Effector memory CD8-positive, alpha-beta T cell (primary cell): ENCODE data around the gene UBE2H.
"Not testable (repeated sequence)": the region's sequence is repeated elsewhere in the genome, so short reads cannot be mapped to it uniquely, and the experiment has no call there.

Source experiments
- ATAC-seq: fragments of 150-1000 bp; cut with Tn5 transposase; replicated peaks from 2 replicates; pipeline ENCODE4 v1.10.0; 2021; ENCODE audit warnings: mild to moderate bottlenecking, moderate library complexity
- DNase-seq, 3 experiments: peaks; one replicate each; pipeline ENCODE4 v3.0.0; 2021
- H3K27ac Mint-ChIP-seq, 2 donors: one replicate each; pipeline ENCODE4 v1.8.0; 2022; ENCODE audit warnings: mild to moderate bottlenecking in 2 of 2, mixed read lengths in 2 of 2, moderate library complexity in 2 of 2
- H3K27me3 Mint-ChIP-seq, 2 donors: one replicate each; pipeline ENCODE4 v1.8.0; 2022; ENCODE audit warnings: mixed read lengths in 2 of 2
- H3K36me3 Mint-ChIP-seq: one replicate; pipeline ENCODE4 v1.8.0; 2022; ENCODE audit warnings: mild to moderate bottlenecking, moderate library complexity, mixed read lengths; ENCODE audit not compliant: insufficient read depth
- H3K4me1 Mint-ChIP-seq, 2 donors: one replicate each; pipeline ENCODE4 v1.8.0; 2022; ENCODE audit warnings: low read depth in 2 of 2, mixed read lengths in 2 of 2
- H3K4me3 Mint-ChIP-seq, 2 donors: one replicate each; pipeline ENCODE4 v1.8.0; 2022; ENCODE audit warnings: mild to moderate bottlenecking in 2 of 2, mixed read lengths in 2 of 2, moderate library complexity in 2 of 2
- H3K9me3 Mint-ChIP-seq, 2 donors: one replicate each; pipeline ENCODE4 v1.8.0; 2022; ENCODE audit warnings: mixed read lengths in 2 of 2
- total RNA-seq, 9 experiments: gene quantifications; one replicate each; lab custom pipeline; 2026; lab: John Stamatoyannopoulos, UW

Gene UBE2H
- total RNA-seq: 37.5 to 108 (median 75.5) reads per million in 9 experiments

DNA sequence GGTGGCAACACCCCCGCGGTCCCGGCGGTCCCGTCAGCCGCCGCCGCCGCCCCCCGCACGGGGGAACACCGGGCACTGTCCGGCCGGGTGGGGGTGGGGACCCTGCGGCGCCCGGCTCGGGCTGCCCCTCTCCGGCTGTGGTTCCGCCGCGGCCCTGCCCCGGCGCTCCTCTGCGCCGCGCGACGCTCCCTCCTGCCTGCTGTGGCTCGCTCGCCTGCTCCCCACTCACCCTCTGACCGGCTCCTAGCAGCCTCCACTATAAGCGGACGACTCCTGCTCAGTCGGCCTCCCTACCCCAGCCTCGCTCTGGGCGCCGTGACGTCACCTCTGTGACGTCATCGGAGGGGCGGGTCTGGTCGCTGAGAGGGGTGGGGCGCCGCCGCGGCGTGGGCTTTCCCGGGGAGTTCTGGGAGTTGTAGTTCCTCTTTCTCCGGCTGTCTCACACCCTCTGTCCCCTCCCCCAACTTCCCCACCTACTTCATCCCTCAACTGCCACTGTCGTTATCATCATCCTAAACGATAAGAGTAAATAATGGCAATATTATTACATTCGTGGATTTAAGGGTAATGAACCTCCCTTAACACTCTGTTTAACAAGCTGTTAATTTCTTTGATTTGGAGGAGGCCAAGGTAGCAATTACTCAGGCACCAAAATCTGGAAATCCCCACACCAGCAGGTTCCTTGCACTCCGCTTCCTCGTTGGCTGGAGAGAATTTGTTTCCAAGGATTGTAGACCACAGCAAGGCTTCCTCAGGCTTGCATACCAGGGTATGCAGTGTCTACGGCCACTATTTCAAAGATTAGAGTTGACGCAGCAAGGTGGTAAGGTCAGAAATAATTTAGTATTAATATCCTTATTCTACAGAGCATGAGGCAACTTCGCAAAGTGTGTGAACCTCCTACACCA, at the start of gene UBE2H:
Gene UBE2H, minus strand, starts transcription at position 308 of the 908 bp plus-strand sequence. CDS start 405 bp downstream, outside the sequence.
- Mint-ChIP-seq H3K4me1 (peaks cover 9 to 17% of the 10 kb centered on the region in 2 donors), H3K27me3 (no peaks in the 10 kb centered on the region), H3K9me3 (no peaks in the 10 kb centered on the region), H3K27ac (no peak within 1 kb of the TSS), H3K4me3 (no peak within 1 kb of the TSS), H3K36me3 (peaks cover 12% of the 10 kb centered on the region)
- peak; percentile 83 to 89 (median 88) for DNase-seq
- peak; percentile 80 for ATAC-seq

DNA sequence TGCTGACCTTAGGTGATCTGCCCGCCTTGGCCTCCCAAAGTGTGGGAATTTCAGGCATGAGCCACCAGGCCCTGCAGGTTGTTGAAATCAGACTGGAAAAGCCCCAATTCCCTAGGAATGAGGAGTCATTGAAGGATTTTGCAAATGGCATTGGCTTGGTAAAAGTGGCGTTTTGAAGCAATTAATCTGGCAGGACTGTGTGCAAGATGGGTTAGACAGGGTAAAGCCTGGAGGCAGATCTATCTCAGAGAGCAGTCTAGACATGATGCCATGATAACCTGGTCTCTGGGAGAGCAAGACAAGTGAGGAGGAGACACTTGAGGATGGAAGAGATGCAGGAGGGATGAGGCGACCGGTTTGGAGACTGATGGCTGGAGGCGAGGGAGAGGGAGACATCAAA, 45.7 kb upstream of the UBE2H start:
- no peak for DNase-seq
- no peaks in the 10 kb centered on the region for H3K36me3 Mint-ChIP-seq
- no peak overlapping the region for H3K4me3 Mint-ChIP-seq
- no peaks in the 10 kb centered on the region for H3K27me3 Mint-ChIP-seq
- H3K27ac Mint-ChIP-seq: no peak overlapping the region
- no peak for ATAC-seq
- no peaks in the 10 kb centered on the region for H3K9me3 Mint-ChIP-seq
- H3K4me1 Mint-ChIP-seq: peaks cover 0 to 2% of the 10 kb centered on the region in 2 donors

GRCh38 chr7:129997285-129997684, 44.5 kb upstream of the UBE2H start:
- Mint-ChIP-seq H3K4me1 (peaks cover 0 to 2% of the 10 kb centered on the region in 2 donors), H3K9me3 (no peaks in the 10 kb centered on the region), H3K27me3 (no peaks in the 10 kb centered on the region), H3K4me3 (no peak overlapping the region), H3K27ac (no peak overlapping the region), H3K36me3 (no peaks in the 10 kb centered on the region)
- DNase-seq (no peak), ATAC-seq (no peak)

DNA sequence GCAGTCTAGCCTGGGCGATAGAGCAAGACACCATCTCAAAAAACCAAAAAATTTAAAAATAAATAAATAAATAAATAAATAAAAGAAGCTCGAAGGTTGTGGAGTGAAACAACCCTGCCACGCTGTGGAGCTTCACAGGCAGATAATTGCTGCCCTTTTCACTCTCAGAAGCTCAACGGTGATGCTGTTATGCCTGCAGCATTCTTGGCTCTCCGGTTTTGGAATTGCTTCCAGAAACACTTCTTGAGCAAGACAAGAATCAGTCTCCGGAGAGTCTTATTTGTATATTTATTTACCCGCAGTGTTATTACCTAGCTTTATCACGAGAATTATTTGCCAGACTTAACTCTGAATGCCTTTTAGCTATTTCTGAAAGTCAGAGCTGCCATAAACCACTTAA, 40.5 kb upstream of the UBE2H start:
- no peaks in the 10 kb centered on the region for H3K36me3 Mint-ChIP-seq
- DNase-seq (no peak), ATAC-seq (no peak)
- H3K4me3 Mint-ChIP-seq: no peak overlapping the region
- no peak overlapping the region for H3K27ac Mint-ChIP-seq
- peaks cover 0 to 5% of the 10 kb centered on the region in 2 donors for H3K4me1 Mint-ChIP-seq
- H3K27me3 Mint-ChIP-seq: no peaks in the 10 kb centered on the region
- H3K9me3 Mint-ChIP-seq: no peaks in the 10 kb centered on the region

DNA sequence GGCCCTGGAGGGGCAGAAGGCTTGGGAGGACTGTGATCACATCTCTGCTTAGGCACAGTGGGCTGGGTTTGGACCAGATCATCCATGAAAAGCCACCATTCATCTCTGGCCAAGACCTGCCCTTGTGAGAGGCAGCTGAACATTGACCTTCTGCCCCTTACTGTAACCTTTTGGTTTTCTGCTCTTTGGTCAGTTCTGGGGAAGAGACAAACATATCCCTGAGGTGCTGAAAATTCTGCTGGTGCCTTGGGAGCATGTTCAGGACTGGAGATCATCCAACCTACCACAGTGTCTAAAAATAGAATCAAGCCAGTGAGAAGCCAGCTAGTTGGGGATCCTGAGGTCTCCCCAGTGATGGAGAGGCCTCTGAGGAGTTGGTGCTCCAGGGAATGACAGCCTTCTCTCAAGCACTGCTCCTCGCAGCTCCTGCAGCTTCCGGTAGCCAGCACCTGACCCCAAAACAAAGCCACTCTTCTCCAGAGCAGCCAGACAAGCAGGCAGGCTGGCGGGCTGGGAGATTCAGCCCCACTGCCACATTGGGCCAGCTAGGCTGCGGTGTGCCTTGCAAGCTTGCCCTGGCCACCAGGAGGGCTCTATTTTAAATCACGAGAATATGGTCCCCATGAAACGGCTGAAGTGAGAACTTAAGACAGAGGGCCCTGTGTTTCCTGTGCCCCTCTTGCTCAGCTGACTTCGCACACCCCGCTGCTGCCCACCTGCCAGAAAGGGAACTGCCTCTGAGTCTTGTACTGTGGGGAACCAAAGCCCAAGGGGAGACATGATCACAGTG, 37.8 kb upstream of the UBE2H start:
- peaks cover 0 to 10% of the 10 kb centered on the region in 2 donors for H3K27me3 Mint-ChIP-seq
- H3K9me3 Mint-ChIP-seq: no peaks in the 10 kb centered on the region
- DNase-seq: no peak
- H3K27ac Mint-ChIP-seq: no peak overlapping the region
- no peak overlapping the region for H3K4me3 Mint-ChIP-seq
- ATAC-seq: no peak
- peaks cover 0 to 5% of the 10 kb centered on the region in 2 donors for H3K4me1 Mint-ChIP-seq
- peaks cover 1% of the 10 kb centered on the region for H3K36me3 Mint-ChIP-seq

DNA sequence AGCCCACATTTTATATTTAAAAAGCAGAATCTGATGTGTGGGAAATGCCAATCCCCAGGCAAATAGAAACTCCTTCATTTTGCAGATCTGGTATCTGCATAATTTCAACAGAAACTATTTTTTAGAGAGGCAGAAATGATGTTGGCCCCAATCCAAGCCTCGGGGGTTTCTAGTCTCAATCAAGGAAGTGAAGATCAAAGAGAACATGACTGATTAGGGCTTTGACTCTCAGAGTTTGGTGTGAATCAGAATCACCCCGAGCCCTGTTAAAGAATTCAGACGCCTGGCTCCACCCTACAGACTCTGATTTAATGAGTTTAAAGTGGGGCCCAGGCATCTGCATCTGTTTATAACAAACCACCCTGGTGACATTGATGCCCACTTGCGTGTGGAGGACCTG, 36.7 kb upstream of the UBE2H start:
- Mint-ChIP-seq H3K9me3 (no peaks in the 10 kb centered on the region), H3K4me3 (no peak overlapping the region), H3K27me3 (peaks cover 0 to 10% of the 10 kb centered on the region in 2 donors), H3K4me1 (peaks cover 0 to 5% of the 10 kb centered on the region in 2 donors), H3K36me3 (peaks cover 2% of the 10 kb centered on the region), H3K27ac (peak overlapping the region in 1 of 2 donors; percentile 35)
- peak; percentile 31 for ATAC-seq
- DNase-seq: no peak

DNA sequence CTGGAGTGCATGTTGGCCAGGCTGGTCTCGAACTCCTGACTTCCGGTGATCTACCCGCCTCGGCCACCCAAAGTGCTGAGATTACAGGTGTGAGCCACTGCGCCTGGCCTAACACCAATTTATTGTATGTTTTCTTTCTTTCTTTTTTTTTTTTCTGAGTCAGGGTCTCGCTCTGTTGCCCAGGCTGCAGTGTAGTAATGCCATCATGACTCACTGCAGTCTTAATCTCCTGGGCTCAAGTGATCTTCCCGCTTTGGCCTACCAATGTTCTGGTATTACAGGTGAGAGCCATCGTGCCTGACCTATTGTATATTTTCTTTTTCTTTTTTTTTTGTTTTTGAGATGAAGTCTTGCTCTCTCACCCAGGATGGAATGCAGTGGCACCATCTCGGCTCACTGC, 33.8 kb upstream of the UBE2H start:
- ATAC-seq (no peak), DNase-seq (no peak)
- no peak overlapping the region for H3K27ac Mint-ChIP-seq
- H3K4me1 Mint-ChIP-seq: peaks cover 0 to 5% of the 10 kb centered on the region in 2 donors
- no peaks in the 10 kb centered on the region for H3K9me3 Mint-ChIP-seq
- no peak overlapping the region for H3K4me3 Mint-ChIP-seq
- H3K27me3 Mint-ChIP-seq: peaks cover 19 to 25% of the 10 kb centered on the region in 2 donors
- H3K36me3 Mint-ChIP-seq: peaks cover 2% of the 10 kb centered on the region

DNA sequence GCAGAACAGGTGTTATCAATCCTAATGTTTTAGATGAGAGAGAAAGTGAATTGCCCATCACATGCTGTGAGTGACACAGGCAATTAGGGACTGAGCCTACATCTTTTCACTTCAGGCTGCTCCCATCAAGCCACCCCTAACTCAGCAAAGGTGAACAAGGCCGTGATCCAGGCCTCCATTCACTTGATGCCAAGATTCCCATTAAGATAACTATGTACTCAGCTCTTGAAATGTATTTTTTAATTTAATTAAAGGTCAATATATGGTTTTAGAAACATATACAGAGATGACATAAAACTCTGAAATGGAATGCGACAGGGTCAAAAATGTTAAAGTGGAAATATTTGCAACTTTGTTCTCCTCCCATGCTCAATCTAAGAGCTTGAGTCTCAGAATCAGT, 27.9 kb upstream of the UBE2H start:
- no peak overlapping the region for H3K4me3 Mint-ChIP-seq
- no peak for DNase-seq
- peaks cover 16 to 22% of the 10 kb centered on the region in 2 donors for H3K27me3 Mint-ChIP-seq
- peaks cover 2% of the 10 kb centered on the region for H3K36me3 Mint-ChIP-seq
- H3K9me3 Mint-ChIP-seq: no peaks in the 10 kb centered on the region
- H3K27ac Mint-ChIP-seq: no peak overlapping the region
- peaks cover 0 to 3% of the 10 kb centered on the region in 2 donors for H3K4me1 Mint-ChIP-seq
- ATAC-seq: no peak

DNA sequence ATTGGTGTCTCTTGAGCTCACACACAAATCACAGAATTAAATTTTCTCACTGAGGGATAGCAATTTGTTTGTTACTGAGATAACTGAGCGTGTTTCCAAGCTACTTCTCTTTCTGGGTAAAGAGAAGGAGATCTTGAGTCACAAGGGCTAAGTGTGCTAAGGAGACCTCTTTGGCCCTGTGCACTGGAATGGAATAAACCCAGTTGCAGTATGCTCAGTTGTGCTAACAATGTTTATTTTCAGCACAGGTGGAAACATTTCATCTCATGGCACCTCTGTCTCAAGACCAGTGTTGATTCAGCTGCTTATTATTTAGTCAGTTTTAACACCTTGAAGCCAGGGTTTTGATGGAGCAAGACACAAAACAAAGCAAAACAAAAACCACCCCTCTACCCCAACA, 22.5 kb upstream of the UBE2H start:
- no peak overlapping the region for H3K4me3 Mint-ChIP-seq
- no peaks in the 10 kb centered on the region for H3K27me3 Mint-ChIP-seq
- H3K9me3 Mint-ChIP-seq: no peaks in the 10 kb centered on the region
- H3K36me3 Mint-ChIP-seq: no peaks in the 10 kb centered on the region
- ATAC-seq (no peak), DNase-seq (no peak)
- H3K27ac Mint-ChIP-seq: no peak overlapping the region
- H3K4me1 Mint-ChIP-seq: peaks cover 0 to 3% of the 10 kb centered on the region in 2 donors

DNA sequence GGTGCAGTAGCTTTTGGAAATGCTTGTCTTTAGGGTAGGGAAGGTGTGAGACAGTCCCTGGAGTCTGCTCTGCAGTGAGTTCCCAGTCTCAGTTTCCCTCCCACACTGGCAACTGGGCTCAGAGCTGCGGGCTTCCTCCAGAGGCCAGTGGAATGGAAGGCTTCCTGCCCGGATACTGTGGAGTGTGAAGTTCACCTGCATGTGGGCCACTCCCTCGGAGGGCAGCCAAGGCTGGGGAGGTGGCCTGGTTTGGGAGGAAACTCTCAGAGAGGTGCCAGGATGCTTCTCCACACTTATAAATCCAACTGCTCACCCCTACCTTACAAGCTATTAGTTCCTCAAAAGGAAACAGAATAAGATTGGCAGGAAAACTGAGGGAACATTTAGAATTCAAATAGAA, 18.1 kb upstream of the UBE2H start:
- ATAC-seq (no peak), DNase-seq (no peak)
- no peaks in the 10 kb centered on the region for H3K9me3 Mint-ChIP-seq
- H3K4me3 Mint-ChIP-seq: no peak overlapping the region
- H3K4me1 Mint-ChIP-seq: no peaks in the 10 kb centered on the region
- H3K27ac Mint-ChIP-seq: no peak overlapping the region
- H3K27me3 Mint-ChIP-seq: no peaks in the 10 kb centered on the region
- H3K36me3 Mint-ChIP-seq: peaks cover 6% of the 10 kb centered on the region

DNA sequence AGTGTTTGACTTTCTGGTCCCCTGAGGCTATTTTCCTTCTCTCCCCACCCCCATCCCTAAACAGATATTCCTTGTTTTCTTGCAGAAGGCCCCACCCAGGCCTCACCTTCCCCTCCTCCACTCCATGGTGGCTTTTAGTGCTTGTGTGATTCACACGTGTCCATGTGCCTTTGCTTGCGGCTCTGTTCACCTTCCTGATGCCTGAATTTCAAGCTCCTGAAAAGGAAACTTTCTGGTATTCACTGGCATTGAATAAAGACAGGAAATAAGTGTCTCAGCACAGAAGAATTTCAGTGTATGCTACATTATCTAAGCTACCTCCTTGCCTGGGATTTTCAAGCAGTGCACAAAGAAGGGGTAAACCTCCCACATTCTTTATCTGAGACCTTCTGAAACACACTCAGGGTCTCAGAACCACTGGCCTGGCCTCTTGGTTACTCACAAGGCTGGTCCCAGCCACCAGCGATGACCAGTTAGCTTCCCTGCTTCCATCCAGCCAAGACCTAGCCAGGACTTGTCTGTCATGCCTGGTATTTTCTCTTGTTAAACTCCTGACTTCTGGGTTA, 17.2 kb upstream of the UBE2H start:
- no peak for ATAC-seq
- no peaks in the 10 kb centered on the region for H3K9me3 Mint-ChIP-seq
- H3K4me3 Mint-ChIP-seq: no peak overlapping the region
- no peak for DNase-seq
- H3K27ac Mint-ChIP-seq: peak overlapping the region in 1 of 2 donors; percentile 7
- H3K36me3 Mint-ChIP-seq: peaks cover 6% of the 10 kb centered on the region
- no peaks in the 10 kb centered on the region for H3K27me3 Mint-ChIP-seq
- H3K4me1 Mint-ChIP-seq: no peaks in the 10 kb centered on the region

- Mint-ChIP-seq H3K4me3 (no peak overlapping the region), H3K9me3 (no peaks in the 10 kb centered on the region), H3K27me3 (no peaks in the 10 kb centered on the region), H3K4me1 (no peaks in the 10 kb centered on the region), H3K36me3 (peaks cover 6% of the 10 kb centered on the region), H3K27ac (no peak overlapping the region)
- DNase-seq: no peak
- no peak for ATAC-seq
These were observed 16.0 kb upstream of the UBE2H start for GRCh38 chr7:129968592-129969383.

- H3K27ac Mint-ChIP-seq, H3K9me3 Mint-ChIP-seq, H3K27me3 Mint-ChIP-seq, H3K4me1 Mint-ChIP-seq, H3K4me3 Mint-ChIP-seq, DNase-seq, ATAC-seq, H3K36me3 Mint-ChIP-seq: not testable (repeated sequence)
These were observed 7.4 kb upstream of the UBE2H start for GRCh38 chr7:129960204-129960475.
